Mucosa of descending colon (tissue), 3 donors: ENCODE results near the gene KITLG. TPM values are rescaled to one million over a fixed set of nuclear protein-coding genes. Genes with fewer than 3 reads are reported as not detected.

Experiments used
- ATAC-seq: fragments of 200-7000 bp; cut with Tn5 transposase; one replicate; pipeline ENCODE4 v1.9.1; 2020; ENCODE audit warnings: mild to moderate bottlenecking, moderate library complexity
- DNase-seq, 3 donors: peaks; one replicate each; pipeline ENCODE4 v3.0.0-alpha.2; 2020
- H3K36me3 ChIP-seq: fragments of 200-600 bp; one replicate; pipeline ENCODE4 v1.8.0; 2021; ENCODE audit warnings: low read depth, mild to moderate bottlenecking
- H3K4me1 ChIP-seq: fragments of 200-600 bp; one replicate; pipeline ENCODE4 v1.8.0; 2021; ENCODE audit warnings: low read depth, mild to moderate bottlenecking
- H3K4me3 ChIP-seq: fragments of 200-600 bp; one replicate; pipeline ENCODE4 v1.8.0; 2021; ENCODE audit warnings: mild to moderate bottlenecking
- H3K9me3 ChIP-seq: fragments of 200-600 bp; one replicate; pipeline ENCODE4 v1.8.0; 2021; ENCODE audit warnings: mild to moderate bottlenecking
- CTCF ChIP-seq: fragments of 200-600 bp; IDR thresholded peaks from one replicate; pipeline ENCODE4 v1.8.0; 2022; ENCODE audit warnings: antibody characterized with exemption, mild to moderate bottlenecking
- intact Hi-C, 2 donors: fragments of 100-400 bp; cut with DNase I in 1 of 2; cut with micrococcal nuclease in 1 of 2; formaldehyde crosslinking; loops; one replicate each; pipeline versions ENCODE4 v1.11.0 to v1.11.1; 2022; cut with DNase I, micrococcal nuclease
- total RNA-seq, 3 donors: library from RNA; stranded (reverse); fragmentation: NEBNext Ultra II Directional in 2 of 3; extraction: Animal tissue kit (Norgen Biotek cat#: 25700) in 2 of 3; gene quantifications; one replicate each; pipeline versions ENCODE4 v1.2.1 to v1.2.4, GENCODE V29; 2021 to 2023
- donor health status: DM: no; HTN: no; CAD: no; lungs with moderate emphysema.
- donor health status: DM: no; HTN: no; CAD: no.
- donor health status: DM: no; HTN: yes; CAD: no.

The KITLG gene
- total RNA-seq, 3 donors from 2014 or later: 28.5 to 96.2 (median 37.4) TPM

- Histone ChIP-seq H3K4me3 (no peak overlapping the region), H3K9me3 (no peaks in the 10 kb centered on the region), H3K36me3 (no peaks in the 10 kb centered on the region), H3K4me1 (no peaks in the 10 kb centered on the region)
- TF ChIP-seq CTCF: no peak
- intact Hi-C loops: no loop called here
- no peak for ATAC-seq
- DNase-seq: no peak
Measured at GRCh38 chr12:88522961-88523360, 57.3 kb downstream of the KITLG start.

DNA sequence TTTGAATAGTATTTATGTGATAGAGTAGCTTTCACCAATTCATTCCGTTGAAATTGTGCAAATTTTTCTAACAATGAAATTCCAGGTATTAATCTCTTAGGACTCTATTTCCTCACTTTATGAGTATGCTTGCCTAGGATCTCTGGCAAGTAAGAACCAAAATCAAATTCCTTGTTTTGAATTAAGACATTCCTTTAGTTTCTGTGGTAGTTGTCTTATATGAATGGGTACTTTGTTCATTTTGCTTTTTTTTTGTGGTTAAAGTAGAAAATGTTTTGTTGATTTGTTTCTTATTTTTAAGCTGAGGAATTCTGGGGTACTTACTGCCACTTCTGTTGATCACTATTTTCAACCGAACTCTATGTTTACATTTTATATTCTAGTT is 59.8 kb downstream of the KITLG start:
- no peak for DNase-seq
- H3K4me3 ChIP-seq: no peak overlapping the region
- intact Hi-C loops: no loop called here

DNA sequence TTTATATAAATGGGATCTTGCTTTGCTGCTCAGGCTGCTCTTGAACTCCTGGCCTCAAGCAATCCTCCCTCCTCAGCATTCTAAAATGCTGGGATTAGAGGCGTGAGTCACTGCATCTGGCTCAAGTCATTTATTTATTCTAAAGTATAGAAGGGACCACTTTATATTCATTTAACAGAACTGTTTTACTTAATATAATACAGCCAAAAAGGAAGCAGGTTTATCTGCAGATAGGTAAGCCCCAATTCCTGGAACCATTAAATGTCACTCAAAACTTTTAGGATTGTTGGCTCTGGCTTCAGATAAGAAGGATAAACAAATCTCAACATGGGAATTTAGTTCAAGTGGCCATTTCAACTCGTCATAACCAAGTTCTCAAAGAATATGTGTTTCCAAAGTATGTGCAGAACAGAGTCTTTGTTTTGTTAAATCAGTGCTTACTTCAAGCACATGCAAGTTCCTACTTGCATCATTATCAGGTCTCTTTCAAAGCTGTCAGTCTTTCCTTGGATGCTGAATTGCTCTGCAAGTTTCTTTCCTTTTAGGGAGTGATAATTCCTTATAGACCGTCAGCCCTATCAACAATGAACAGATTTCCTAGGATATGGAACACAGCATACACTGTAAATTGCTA is 60.4 kb downstream of the KITLG start:
- no peak for TF ChIP-seq CTCF
- H3K9me3 ChIP-seq: no peaks in the 10 kb centered on the region
- DNase-seq (peak in 1 of 3 donors; percentile 13), ATAC-seq (no peak)
- intact Hi-C loops: no loop called here
- no peak overlapping the region for H3K4me3 ChIP-seq
- H3K4me1 ChIP-seq: no peaks in the 10 kb centered on the region
- no peaks in the 10 kb centered on the region for H3K36me3 ChIP-seq

More for the DNA sequence above, 59.8 kb downstream of the KITLG start:
- no peaks in the 10 kb centered on the region for H3K4me1 ChIP-seq
- H3K9me3 ChIP-seq: no peaks in the 10 kb centered on the region
- TF ChIP-seq CTCF: no peak
- ATAC-seq: no peak
- no peaks in the 10 kb centered on the region for H3K36me3 ChIP-seq

DNA sequence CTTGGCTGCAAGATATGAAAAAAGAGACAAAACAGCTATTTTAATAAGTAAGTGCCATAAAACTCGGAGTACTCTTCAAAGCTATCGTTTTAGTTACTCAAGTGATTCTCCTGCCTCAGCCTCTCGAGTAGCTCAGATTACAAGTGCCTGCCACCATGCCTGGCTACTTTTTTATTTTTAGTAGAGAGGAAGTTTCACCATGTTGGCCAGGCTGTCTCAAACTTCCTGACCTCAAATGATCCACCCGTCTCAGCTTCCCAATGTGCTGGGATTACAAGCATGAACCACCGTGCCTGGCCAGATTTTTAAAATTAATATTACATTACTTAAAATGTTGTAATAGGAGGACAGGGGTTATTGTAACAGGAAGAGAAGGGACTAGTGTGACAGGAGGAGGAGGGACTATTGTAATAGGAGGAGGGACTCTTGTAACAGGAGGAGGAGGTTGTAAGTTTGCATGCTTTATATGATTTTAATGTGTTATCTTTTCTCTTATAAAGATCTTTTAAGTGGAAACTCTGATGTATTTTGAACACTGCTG is 61.3 kb downstream of the KITLG start:
- DNase-seq (no peak), ATAC-seq (no peak)
- H3K9me3 ChIP-seq: no peaks in the 10 kb centered on the region
- intact Hi-C loops: no loop called here
- TF ChIP-seq CTCF: no peak
- H3K4me3 ChIP-seq: no peak overlapping the region
- no peaks in the 10 kb centered on the region for H3K4me1 ChIP-seq
- H3K36me3 ChIP-seq: no peaks in the 10 kb centered on the region

DNA sequence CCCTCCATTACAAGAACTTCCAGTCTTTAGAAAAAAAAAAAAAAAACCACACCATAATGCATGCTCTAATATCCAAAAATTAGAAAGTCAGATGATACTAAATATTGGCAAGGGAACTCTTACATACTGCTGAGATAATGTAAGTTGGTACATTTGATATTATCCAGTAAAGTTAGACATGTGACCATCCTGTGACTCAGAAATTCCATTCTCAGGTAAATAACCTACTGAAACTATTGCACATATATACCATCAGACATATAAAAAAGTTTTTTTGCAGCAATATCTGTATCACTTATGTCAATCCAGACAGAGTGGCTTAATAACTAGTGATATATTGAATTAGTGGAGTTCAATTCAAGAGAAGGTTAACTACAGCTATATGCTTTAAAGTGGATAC is 63.5 kb downstream of the KITLG start:
- Histone ChIP-seq H3K4me3 (no peak overlapping the region), H3K9me3 (no peaks in the 10 kb centered on the region), H3K36me3 (no peaks in the 10 kb centered on the region), H3K4me1 (no peaks in the 10 kb centered on the region)
- ATAC-seq (no peak), DNase-seq (no peak)
- no peak for TF ChIP-seq CTCF
- intact Hi-C loops: no loop called here
